WERI-Rb-1 (cell line): ENCODE data around the gene BLVRA.
A peak's percentile ranks its signal among the peaks of the same experiment; 100 is the strongest.
"Not testable (repeated sequence)": the region's sequence is repeated elsewhere in the genome, so short reads cannot be mapped to it uniquely, and the experiment has no call there.

Source experiments
- DNase-seq: peaks from one replicate; pipeline ENCODE4 v3.0.0-alpha.2; 2020
- H3K27ac ChIP-seq: fragments of 250-450 bp; sonication (Bioruptor Pico); 2 replicates; pipeline ENCODE4 v1.5.1; 2020; ENCODE audit warnings: mild to moderate bottlenecking, moderate library complexity
- H3K27me3 ChIP-seq: fragments of 250-450 bp; sonication (Bioruptor Pico); 2 replicates; pipeline ENCODE4 v1.5.1; 2021; ENCODE audit warnings: mild to moderate bottlenecking, low read depth, moderate library complexity; ENCODE audit not compliant: insufficient read depth, severe bottlenecking
- H3K36me3 ChIP-seq: fragments of 250-450 bp; sonication (Bioruptor Pico); 2 replicates; pipeline ENCODE4 v1.5.1; 2020; ENCODE audit warnings: mild to moderate bottlenecking, moderate library complexity
- H3K4me3 ChIP-seq: 2 replicates; pipeline ENCODE4 v1.5.1; 2011; ENCODE audit warnings: low read depth, mild to moderate bottlenecking, control low read depth, low read length
- H3K9me3 ChIP-seq: fragments of 250-450 bp; sonication (Bioruptor Pico); 2 replicates; pipeline ENCODE4 v1.5.1; 2021; ENCODE audit warnings: mild to moderate bottlenecking, moderate library complexity; ENCODE audit not compliant: severe bottlenecking
- CTCF ChIP-seq: IDR thresholded peaks from 2 replicates; pipeline ENCODE4 v1.5.1; 2011; ENCODE audit warnings: low read depth, mild to moderate bottlenecking, control low read depth, inconsistent platforms, low read length

BLVRA gene

GRCh38 chr7:43758029-43758821, at the start of gene BLVRA:
TSS of gene BLVRA (plus strand) at chr7:43758680. CDS start at chr7:43771159, 12,479 bp downstream.
- DNase-seq: peak; percentile 81
- no peak for TF ChIP-seq CTCF
- Histone ChIP-seq H3K27me3 (no peaks in the 10 kb centered on the region), H3K36me3 (no peaks in the 10 kb centered on the region), H3K27ac (peak within 1 kb of the TSS; percentile 73), H3K9me3 (no peaks in the 10 kb centered on the region), H3K4me3 (peak within 1 kb of the TSS; percentile 67)

- no peaks in the 10 kb centered on the region; the same call in 1 of the 2 replicates for H3K36me3 ChIP-seq
- no peaks in the 10 kb centered on the region for H3K9me3 ChIP-seq
- no peak for DNase-seq
- H3K27me3 ChIP-seq: no peaks in the 10 kb centered on the region
- no peak overlapping the region for H3K4me3 ChIP-seq
- no peak overlapping the region for H3K27ac ChIP-seq
- TF ChIP-seq CTCF: no peak
These were observed 47.0 kb upstream of the BLVRA start for GRCh38 chr7:43711503-43711902.

GRCh38 chr7:43715966-43716365, 42.5 kb upstream of the BLVRA start:
- H3K36me3 ChIP-seq, H3K27me3 ChIP-seq: not testable (repeated sequence)

GRCh38 chr7:43716598-43716997, 41.9 kb upstream of the BLVRA start:
- DNase-seq: no peak
- no peak for TF ChIP-seq CTCF
- Histone ChIP-seq H3K9me3 (no peaks in the 10 kb centered on the region), H3K36me3 (peaks cover 3% of the 10 kb centered on the region; the same call in 1 of the 2 replicates), H3K27me3 (no peaks in the 10 kb centered on the region), H3K27ac (no peak overlapping the region), H3K4me3 (no peak overlapping the region)

More at GRCh38 chr7:43715966-43716365, 42.5 kb upstream of the BLVRA start:
- not testable (repeated sequence) for H3K27ac ChIP-seq, DNase-seq, H3K4me3 ChIP-seq, H3K9me3 ChIP-seq

GRCh38 chr7:43721193-43721806, 37.2 kb upstream of the BLVRA start:
- H3K27me3 ChIP-seq: no peaks in the 10 kb centered on the region
- no peak overlapping the region for H3K4me3 ChIP-seq
- H3K9me3 ChIP-seq: no peaks in the 10 kb centered on the region
- peaks cover 3% of the 10 kb centered on the region; the same call in 1 of the 2 replicates for H3K36me3 ChIP-seq
- no peak overlapping the region for H3K27ac ChIP-seq
- DNase-seq: no peak
- 0 out of 2 replicates have a peak, but pooled peaks have one; percentile 18 for TF ChIP-seq CTCF

- TF ChIP-seq CTCF: no peak
- 0 out of 2 replicates have a peak, but pooled peaks cover 3% of the 10 kb centered on the region for H3K36me3 ChIP-seq
- DNase-seq: no peak
- no peaks in the 10 kb centered on the region for H3K9me3 ChIP-seq
- H3K27ac ChIP-seq: no peak overlapping the region
- no peaks in the 10 kb centered on the region for H3K27me3 ChIP-seq
- no peak overlapping the region for H3K4me3 ChIP-seq
These were observed 35.5 kb upstream of the BLVRA start for GRCh38 chr7:43723007-43723341.
